Ectodermal cell (in vitro differentiated cells): Measurements from ENCODE around the gene SYPL2. TPM values are rescaled to one million over a fixed set of nuclear protein-coding genes. Genes with fewer than 3 reads are reported as not detected.

Source experiments
- H3K27ac ChIP-seq: 2 replicates; pipeline ENCODE4 v1.7.0; 2013; ENCODE audit warnings: mild to moderate bottlenecking, low read depth, low read length; ENCODE audit not compliant: insufficient read depth, poor library complexity, severe bottlenecking
- H3K27me3 ChIP-seq: 2 replicates; pipeline ENCODE4 v1.7.0; 2013; ENCODE audit warnings: mild to moderate bottlenecking, low read length; ENCODE audit not compliant: insufficient read depth, control insufficient read depth, poor library complexity, severe bottlenecking
- H3K36me3 ChIP-seq: one replicate; pipeline ENCODE4 v1.7.0; 2013; ENCODE audit warnings: low read length; ENCODE audit not compliant: control insufficient read depth, insufficient read depth
- H3K4me1 ChIP-seq: one replicate; pipeline ENCODE4 v1.7.0; 2013; ENCODE audit warnings: low read length; ENCODE audit not compliant: control insufficient read depth, insufficient read depth
- H3K4me3 ChIP-seq: 2 replicates; pipeline ENCODE4 v1.7.0; 2013; ENCODE audit warnings: low read depth, low read length, control low read depth; ENCODE audit not compliant: insufficient read depth
- H3K9me3 ChIP-seq: 2 replicates; pipeline ENCODE4 v1.7.0; 2013; ENCODE audit warnings: mild to moderate bottlenecking, low read length, moderate library complexity; ENCODE audit not compliant: control insufficient read depth
- WGBS, 2 experiments: methylation state at CpG; one replicate each; pipeline ENCODE4 v1.1.7; 2013; ENCODE audit warnings: missing lambda C conversion rate in 2 of 2; 5-methylcytosine and 5-hydroxymethylcytosine counted together
- polyA plus RNA-seq, 4 experiments: library from polyadenylated mRNA; stranded (reverse); fragments of 50-300 nt; gene quantifications; one replicate each; pipeline ENCODE4 v1.2.3, GENCODE V29; 2013

The SYPL2 gene
- polyA plus RNA-seq (2013, experiment 1 of 4): not detected
- polyA plus RNA-seq (2013, experiment 2 of 4): not detected
- polyA plus RNA-seq (2013, experiment 3 of 4): not detected
- not detected for polyA plus RNA-seq (2013, experiment 4 of 4)

- WGBS, 2 experiments: 1% methylated on average over 87 to 88 of the region's 88 CpGs
- Histone ChIP-seq H3K9me3 (no peaks in the 10 kb centered on the region), H3K27ac (no peak within 1 kb of the TSS), H3K4me1 (no peaks in the 10 kb centered on the region), H3K27me3 (peaks cover 88% of the 10 kb centered on the region), H3K36me3 (no peaks in the 10 kb centered on the region), H3K4me3 (peak within 1 kb of the TSS; percentile 30)
Measured at GRCh38 chr1:109466452-109467300, at the start of gene SYPL2. Gene SYPL2 (plus strand): TSS chr1:109466546. CDS start chr1:109466844, 298 bp downstream.

- WGBS, 2 experiments: 88 to 92% methylated on average over 2 of the region's 2 CpGs
- Histone ChIP-seq H3K27ac (no peak overlapping the region), H3K4me1 (no peaks in the 10 kb centered on the region), H3K9me3 (no peaks in the 10 kb centered on the region), H3K4me3 (no peak overlapping the region), H3K27me3 (no peaks in the 10 kb centered on the region), H3K36me3 (peaks cover 8% of the 10 kb centered on the region)
Measured at GRCh38 chr1:109423498-109423897, 42.8 kb upstream of the SYPL2 start.

DNA sequence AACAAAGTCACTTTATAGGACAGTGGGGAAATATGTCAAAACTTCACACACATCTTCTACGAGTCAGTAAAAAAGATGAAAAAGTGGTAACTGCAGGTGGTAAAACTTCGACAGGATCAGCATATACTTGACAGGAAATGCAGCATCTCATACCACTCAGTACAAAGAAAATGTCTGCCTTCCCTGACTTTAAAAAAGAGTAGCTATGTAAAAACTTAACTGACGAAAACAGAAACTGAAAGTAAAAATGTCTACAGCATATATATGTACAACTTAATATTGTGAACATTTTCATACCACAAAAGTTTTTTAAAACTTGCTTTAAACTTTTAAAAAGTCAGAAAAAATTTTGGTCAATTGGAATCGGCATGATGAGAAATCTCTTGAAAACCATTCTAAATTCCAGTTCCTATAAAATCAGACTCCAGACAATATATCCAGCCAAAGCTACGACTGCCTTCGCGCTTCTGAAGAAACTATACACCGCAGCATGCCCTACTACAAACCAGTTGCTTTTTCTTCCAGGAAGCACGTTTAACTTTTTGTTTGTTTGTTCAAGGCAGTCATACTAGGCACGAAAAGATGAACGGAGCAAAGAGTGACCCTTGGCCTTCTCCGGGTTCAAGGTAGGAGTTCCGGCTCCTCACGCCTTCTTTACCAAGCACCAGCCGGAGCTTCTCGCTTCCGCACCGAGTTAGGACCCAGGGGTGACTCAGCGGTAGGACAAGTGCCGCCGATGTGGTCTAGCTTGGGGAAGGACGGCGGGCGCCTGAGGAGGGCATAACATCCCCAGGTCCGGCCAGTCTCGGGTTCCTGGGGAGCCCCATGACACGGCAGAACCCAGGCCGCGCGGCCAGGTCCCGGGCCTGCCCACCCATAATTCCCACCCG, 40.7 kb upstream of the SYPL2 start:
- Histone ChIP-seq H3K36me3 (peaks cover 7% of the 10 kb centered on the region), H3K9me3 (no peaks in the 10 kb centered on the region)
- WGBS, 2 experiments: 3 to 4% methylated on average over 31 of the region's 32 CpGs

DNA sequence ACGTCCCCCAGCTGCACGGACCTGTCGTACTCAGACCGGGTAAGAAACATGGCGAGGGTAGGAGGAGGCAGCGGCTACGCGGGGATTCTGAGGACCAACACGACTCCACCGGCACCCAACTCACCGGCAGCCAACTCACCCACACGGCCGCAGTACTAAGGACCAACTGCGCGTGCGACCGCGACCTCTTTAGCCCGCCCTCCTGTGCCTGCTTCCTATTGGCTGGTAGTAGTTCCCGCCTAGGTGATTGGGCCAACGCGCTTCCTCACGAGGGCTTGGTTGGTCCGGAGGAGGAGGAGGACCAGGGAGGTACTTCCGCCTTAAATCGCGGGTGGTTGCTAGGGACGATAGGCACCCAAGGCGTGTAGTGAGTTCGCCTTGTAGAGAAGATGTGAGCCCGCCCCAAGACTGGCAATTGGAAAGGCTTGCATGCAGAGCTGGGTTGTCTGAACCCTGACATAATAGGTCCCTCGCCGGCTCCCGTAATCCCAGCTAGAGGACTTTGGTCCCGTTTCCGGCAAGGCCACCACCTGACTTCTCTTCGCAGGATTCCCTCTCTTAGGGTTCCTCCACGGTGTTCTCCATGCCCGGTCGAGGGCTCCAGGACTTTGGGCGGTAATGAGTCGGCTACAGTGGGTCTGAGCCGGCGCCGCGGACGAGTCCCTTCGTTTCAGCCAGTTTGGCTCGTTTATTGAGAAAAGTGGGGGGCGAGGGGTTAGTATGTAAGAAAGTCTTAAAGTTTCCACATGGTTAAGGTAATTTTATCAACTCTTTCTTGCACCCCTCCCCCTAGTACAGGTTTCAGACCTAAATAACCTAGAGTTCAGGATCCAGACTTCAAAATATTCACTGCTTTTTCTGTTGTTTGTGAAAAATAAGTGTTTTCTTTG, 39.8 kb upstream of the SYPL2 start, which contains the start of gene PSMA5:
TSS of gene PSMA5 (minus strand) at position 168 of the 890 bp plus-strand sequence. CDS start at position 50, 118 bp downstream.
- Histone ChIP-seq H3K36me3 (no peaks in the 10 kb centered on the region), H3K4me1 (no peaks in the 10 kb centered on the region), H3K27ac (peak within 1 kb of the TSS; percentile 75), H3K4me3 (peak within 1 kb of the TSS; percentile 92), H3K9me3 (no peaks in the 10 kb centered on the region), H3K27me3 (no peaks in the 10 kb centered on the region)
- WGBS, 2 experiments: 0% methylated on average over 49 to 50 of the region's 50 CpGs

More for the DNA sequence above, 40.7 kb upstream of the SYPL2 start:
- no peaks in the 10 kb centered on the region for H3K27me3 ChIP-seq
- H3K4me1 ChIP-seq: no peaks in the 10 kb centered on the region
- H3K4me3 ChIP-seq: peak overlapping the region; percentile 92
- peak overlapping the region; percentile 75 for H3K27ac ChIP-seq

GRCh38 chr1:109427171-109427467, 39.2 kb upstream of the SYPL2 start:
- no peaks in the 10 kb centered on the region for H3K27me3 ChIP-seq
- no peaks in the 10 kb centered on the region for H3K36me3 ChIP-seq
- H3K9me3 ChIP-seq: no peaks in the 10 kb centered on the region
- no peaks in the 10 kb centered on the region for H3K4me1 ChIP-seq
- H3K4me3 ChIP-seq: peak overlapping the region; percentile 92
- no peak overlapping the region for H3K27ac ChIP-seq
- 19 to 22% methylated on average over 4 to 7 of the region's 7 CpGs for WGBS, 2 experiments

DNA sequence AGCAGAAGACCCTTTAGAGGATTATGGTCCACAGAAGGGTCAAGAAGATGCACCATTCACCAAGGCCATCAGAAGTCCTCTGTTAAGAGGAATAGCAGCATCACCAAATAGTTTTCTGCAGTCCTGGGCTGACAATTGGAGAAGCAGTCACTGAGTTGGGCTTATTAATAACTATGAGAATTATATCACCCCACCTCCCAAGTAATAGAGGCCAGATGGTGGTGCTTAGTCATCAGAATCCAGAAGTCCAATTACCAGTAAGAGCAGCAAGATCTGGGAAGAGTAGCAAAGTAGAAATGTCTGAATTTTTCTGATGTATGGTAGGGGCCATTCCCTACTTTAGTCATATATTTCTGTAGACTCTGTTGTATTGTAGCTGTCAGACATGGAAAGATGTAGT, 34.0 kb upstream of the SYPL2 start:
- Histone ChIP-seq H3K27ac (no peak overlapping the region), H3K9me3 (no peaks in the 10 kb centered on the region), H3K27me3 (no peaks in the 10 kb centered on the region), H3K4me3 (no peak overlapping the region), H3K36me3 (no peaks in the 10 kb centered on the region), H3K4me1 (no peaks in the 10 kb centered on the region)

DNA sequence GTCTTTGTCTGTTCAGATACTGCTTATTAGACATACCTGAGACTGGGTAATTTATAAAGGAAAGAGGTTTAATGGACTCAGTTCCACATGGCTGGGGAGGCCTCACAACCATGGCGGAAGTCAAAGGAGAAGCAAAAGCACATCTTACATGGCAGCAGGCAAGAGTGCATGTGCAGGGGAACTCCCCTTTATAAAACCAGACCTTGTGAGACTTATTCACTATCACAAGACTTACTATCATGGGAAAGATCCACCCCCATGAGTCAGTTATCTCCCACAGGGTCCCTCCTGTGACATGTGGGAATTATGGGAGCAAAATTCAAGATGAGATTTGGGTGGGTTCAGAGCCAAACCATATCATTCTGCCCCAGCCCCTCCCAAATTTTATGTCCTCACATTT, 33.0 kb upstream of the SYPL2 start:
- Histone ChIP-seq H3K9me3 (no peaks in the 10 kb centered on the region), H3K36me3 (no peaks in the 10 kb centered on the region), H3K4me1 (no peaks in the 10 kb centered on the region), H3K4me3 (no peak overlapping the region), H3K27ac (no peak overlapping the region), H3K27me3 (no peaks in the 10 kb centered on the region)
- WGBS, 2 experiments: 88 to 94% methylated on average over 1 of the region's 1 CpG

- WGBS, 2 experiments: 85 to 88% methylated on average over 1 of the region's 1 CpG
Measured at GRCh38 chr1:109434484-109434883, 31.9 kb upstream of the SYPL2 start.

GRCh38 chr1:109438798-109439297, 27.5 kb upstream of the SYPL2 start:
- H3K4me1 ChIP-seq: no peaks in the 10 kb centered on the region
- H3K9me3 ChIP-seq: no peaks in the 10 kb centered on the region
- 91 to 92% methylated on average over 3 of the region's 3 CpGs for WGBS, 2 experiments
- H3K36me3 ChIP-seq: no peaks in the 10 kb centered on the region
- no peak overlapping the region for H3K4me3 ChIP-seq
- no peak overlapping the region for H3K27ac ChIP-seq
- peaks cover 5% of the 10 kb centered on the region for H3K27me3 ChIP-seq

More at GRCh38 chr1:109434484-109434883, 31.9 kb upstream of the SYPL2 start:
- H3K36me3 ChIP-seq: no peaks in the 10 kb centered on the region
- no peaks in the 10 kb centered on the region for H3K27me3 ChIP-seq
- no peak overlapping the region for H3K27ac ChIP-seq
- no peaks in the 10 kb centered on the region for H3K9me3 ChIP-seq
- H3K4me1 ChIP-seq: no peaks in the 10 kb centered on the region
- no peak overlapping the region for H3K4me3 ChIP-seq
